ENCODE measurements around the gene CERKL.

GRCh38 chr2:181576431-181576830 lies 80.5 kb downstream of the CERKL start:
- TF ChIP-seq CTCF (conservative IDR thresholded peaks at IDR 0.05; ENCODE audit: low read length), result no peak
- TF ChIP-seq EZH2phosphoT487 (IDR thresholded peaks at IDR 0.05; ENCODE audit: borderline replicate concordance, low read depth, low read length), result no peak
